Activated naive CD8-positive, alpha-beta T cell (primary cell): ENCODE results near the gene HIVEP3.

Source experiments
- H3K27ac Mint-ChIP-seq: one replicate; pipeline ENCODE4 v1.8.0; 2021; ENCODE audit warnings: mixed read lengths
- H3K27me3 Mint-ChIP-seq: one replicate; pipeline ENCODE4 v1.8.0; 2021; ENCODE audit warnings: mixed read lengths
- H3K36me3 Mint-ChIP-seq: one replicate; pipeline ENCODE4 v1.8.0; 2021; ENCODE audit warnings: mixed read lengths
- H3K4me1 Mint-ChIP-seq: one replicate; pipeline ENCODE4 v1.8.0; 2021; ENCODE audit warnings: low read depth, mixed read lengths
- H3K4me3 Mint-ChIP-seq: one replicate; pipeline ENCODE4 v1.8.0; 2021; ENCODE audit warnings: mild to moderate bottlenecking, mixed read lengths
- H3K9me3 Mint-ChIP-seq: one replicate; pipeline ENCODE4 v1.8.0; 2021; ENCODE audit warnings: low read depth, mixed read lengths

The HIVEP3 gene

GRCh38 chr1:41674522-41674921 lies 244.2 kb downstream of the HIVEP3 start:
- no peaks in the 10 kb centered on the region for H3K36me3 Mint-ChIP-seq
- no peaks in the 10 kb centered on the region for H3K27me3 Mint-ChIP-seq
- peak overlapping the region; percentile 11 for H3K27ac Mint-ChIP-seq
- peak overlapping the region; percentile 60 for H3K4me3 Mint-ChIP-seq
- H3K9me3 Mint-ChIP-seq, result no peaks in the 10 kb centered on the region
- H3K4me1 Mint-ChIP-seq, result peaks cover 73% of the 10 kb centered on the region

- Mint-ChIP-seq H3K9me3 (no peaks in the 10 kb centered on the region), H3K4me3 (peak overlapping the region; percentile 60), H3K4me1 (peaks cover 76% of the 10 kb centered on the region), H3K27me3 (no peaks in the 10 kb centered on the region), H3K27ac (peak overlapping the region; percentile 59), H3K36me3 (no peaks in the 10 kb centered on the region)
Measured at GRCh38 chr1:41673806-41674205, 244.9 kb downstream of the HIVEP3 start.

GRCh38 chr1:41673378-41673777 lies 245.3 kb downstream of the HIVEP3 start:
- no peaks in the 10 kb centered on the region for H3K9me3 Mint-ChIP-seq
- H3K4me1 Mint-ChIP-seq, result peaks cover 76% of the 10 kb centered on the region
- H3K36me3 Mint-ChIP-seq, result no peaks in the 10 kb centered on the region
- no peaks in the 10 kb centered on the region for H3K27me3 Mint-ChIP-seq
- H3K27ac Mint-ChIP-seq, result peak overlapping the region; percentile 59
- peak overlapping the region; percentile 60 for H3K4me3 Mint-ChIP-seq

GRCh38 chr1:41672641-41673361 lies 245.9 kb downstream of the HIVEP3 start:
- Mint-ChIP-seq H3K27me3 (no peaks in the 10 kb centered on the region), H3K4me1 (peaks cover 78% of the 10 kb centered on the region)

GRCh38 chr1:41672173-41672572 lies 246.5 kb downstream of the HIVEP3 start:
- Mint-ChIP-seq H3K27me3 (no peaks in the 10 kb centered on the region), H3K4me3 (peak overlapping the region; percentile 60), H3K9me3 (no peaks in the 10 kb centered on the region), H3K36me3 (no peaks in the 10 kb centered on the region), H3K4me1 (peaks cover 84% of the 10 kb centered on the region), H3K27ac (peak overlapping the region; percentile 80)

More at GRCh38 chr1:41672641-41673361, 245.9 kb downstream of the HIVEP3 start:
- Mint-ChIP-seq H3K4me3 (peak overlapping the region; percentile 60), H3K36me3 (no peaks in the 10 kb centered on the region), H3K9me3 (no peaks in the 10 kb centered on the region), H3K27ac (peak overlapping the region; percentile 80)

- peak overlapping the region; percentile 51 for H3K27ac Mint-ChIP-seq
- no peaks in the 10 kb centered on the region for H3K27me3 Mint-ChIP-seq
- no peaks in the 10 kb centered on the region for H3K9me3 Mint-ChIP-seq
- peak overlapping the region; percentile 49 for H3K4me3 Mint-ChIP-seq
- peaks cover 92% of the 10 kb centered on the region for H3K4me1 Mint-ChIP-seq
- H3K36me3 Mint-ChIP-seq, result no peaks in the 10 kb centered on the region
Measured at GRCh38 chr1:41671116-41671755, 247.5 kb downstream of the HIVEP3 start.

GRCh38 chr1:41670217-41670957 lies 248.3 kb downstream of the HIVEP3 start:
- peak overlapping the region; percentile 51 for H3K27ac Mint-ChIP-seq
- peaks cover 96% of the 10 kb centered on the region for H3K4me1 Mint-ChIP-seq
- no peaks in the 10 kb centered on the region for H3K27me3 Mint-ChIP-seq
- no peaks in the 10 kb centered on the region for H3K36me3 Mint-ChIP-seq
- peak overlapping the region; percentile 34 for H3K4me3 Mint-ChIP-seq
- no peaks in the 10 kb centered on the region for H3K9me3 Mint-ChIP-seq

- Mint-ChIP-seq H3K36me3 (no peaks in the 10 kb centered on the region), H3K27ac (peak overlapping the region; percentile 78), H3K27me3 (no peaks in the 10 kb centered on the region), H3K4me1 (peaks cover 95% of the 10 kb centered on the region), H3K9me3 (no peaks in the 10 kb centered on the region), H3K4me3 (peak overlapping the region; percentile 34)
Measured at GRCh38 chr1:41668967-41669366, 249.8 kb downstream of the HIVEP3 start.

- Mint-ChIP-seq H3K9me3 (no peaks in the 10 kb centered on the region), H3K27ac (peak overlapping the region; percentile 54), H3K27me3 (no peaks in the 10 kb centered on the region), H3K4me3 (no peak overlapping the region), H3K4me1 (peaks cover 90% of the 10 kb centered on the region), H3K36me3 (no peaks in the 10 kb centered on the region)
Measured at GRCh38 chr1:41668054-41668660, 250.6 kb downstream of the HIVEP3 start.

- peak overlapping the region; percentile 90 for H3K27ac Mint-ChIP-seq
- peak overlapping the region; percentile 33 for H3K4me3 Mint-ChIP-seq
- no peaks in the 10 kb centered on the region for H3K36me3 Mint-ChIP-seq
- no peaks in the 10 kb centered on the region for H3K27me3 Mint-ChIP-seq
- H3K4me1 Mint-ChIP-seq, result peaks cover 83% of the 10 kb centered on the region
- no peaks in the 10 kb centered on the region for H3K9me3 Mint-ChIP-seq
Measured at GRCh38 chr1:41666981-41667631, 251.6 kb downstream of the HIVEP3 start.

GRCh38 chr1:41665962-41666917 lies 252.5 kb downstream of the HIVEP3 start:
- Mint-ChIP-seq H3K27ac (peak overlapping the region; percentile 90), H3K9me3 (no peaks in the 10 kb centered on the region), H3K27me3 (no peaks in the 10 kb centered on the region), H3K4me3 (peak overlapping the region; percentile 3), H3K36me3 (no peaks in the 10 kb centered on the region), H3K4me1 (peaks cover 74% of the 10 kb centered on the region)

GRCh38 chr1:41664861-41665640 lies 253.7 kb downstream of the HIVEP3 start:
- peaks cover under 1% of the 10 kb centered on the region for H3K36me3 Mint-ChIP-seq
- H3K9me3 Mint-ChIP-seq, result no peaks in the 10 kb centered on the region
- peaks cover 70% of the 10 kb centered on the region for H3K4me1 Mint-ChIP-seq
- no peak overlapping the region for H3K4me3 Mint-ChIP-seq
- H3K27me3 Mint-ChIP-seq, result no peaks in the 10 kb centered on the region
- peak overlapping the region; percentile 41 for H3K27ac Mint-ChIP-seq
